Gastroesophageal sphincter (tissue), 3 donors: ENCODE measurements around the gene SLMAP.

Experiments used
- POLR2A ChIP-seq, 2 donors: fragments of 450-650 bp; IDR thresholded peaks; one replicate each; pipeline ENCODE4 v1.6.1; 2017; ENCODE audit warnings: antibody characterized with exemption in 2 of 2, mild to moderate bottlenecking in 2 of 2, moderate library complexity in 1 of 2
- POLR2AphosphoS5 ChIP-seq: sonication (generic); formaldehyde crosslinking; IDR thresholded peaks from one replicate; pipeline ENCODE4 v1.6.1; 2017; ENCODE audit warnings: antibody characterized with exemption
- TF ChIP-seq, protein P1 (sequence below), 4 experiments: fragments of 200-600 bp in 2 of 4; fragments of 450-650 bp in 2 of 4; sonication (generic) in 1 of 4; IDR thresholded peaks; one replicate each; pipeline ENCODE4 v1.5.1; 2017 to 2019; ENCODE audit warnings: antibody characterized with exemption in 4 of 4, mild to moderate bottlenecking in 2 of 4, moderate library complexity in 2 of 4

DNA sequence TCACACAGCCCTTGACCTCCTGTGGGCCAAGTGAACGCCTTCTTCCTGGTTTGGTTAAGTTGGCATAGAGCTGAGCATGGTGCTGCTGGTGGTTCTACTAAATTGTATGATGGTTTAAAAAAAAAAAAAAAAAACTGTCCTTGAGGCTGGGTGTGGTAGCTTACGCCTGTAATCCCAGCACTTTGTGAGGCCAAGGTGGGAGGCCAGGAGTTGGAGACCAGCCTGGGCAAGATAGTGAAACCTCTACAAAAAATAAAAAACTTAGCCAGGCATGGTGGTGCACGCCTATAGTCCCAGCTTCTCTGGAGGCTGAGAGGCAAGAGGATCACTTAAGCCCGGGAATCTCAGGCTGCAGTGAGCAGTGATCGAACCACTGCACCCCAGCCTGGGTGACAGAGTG lies 193.2 kb downstream of the SLMAP start:
- TF ChIP-seq POLR2A (IDR thresholded peaks at IDR 0.05) (no peak), POLR2AphosphoS5 (no peak)
- TF ChIP-seq, protein P1, sequence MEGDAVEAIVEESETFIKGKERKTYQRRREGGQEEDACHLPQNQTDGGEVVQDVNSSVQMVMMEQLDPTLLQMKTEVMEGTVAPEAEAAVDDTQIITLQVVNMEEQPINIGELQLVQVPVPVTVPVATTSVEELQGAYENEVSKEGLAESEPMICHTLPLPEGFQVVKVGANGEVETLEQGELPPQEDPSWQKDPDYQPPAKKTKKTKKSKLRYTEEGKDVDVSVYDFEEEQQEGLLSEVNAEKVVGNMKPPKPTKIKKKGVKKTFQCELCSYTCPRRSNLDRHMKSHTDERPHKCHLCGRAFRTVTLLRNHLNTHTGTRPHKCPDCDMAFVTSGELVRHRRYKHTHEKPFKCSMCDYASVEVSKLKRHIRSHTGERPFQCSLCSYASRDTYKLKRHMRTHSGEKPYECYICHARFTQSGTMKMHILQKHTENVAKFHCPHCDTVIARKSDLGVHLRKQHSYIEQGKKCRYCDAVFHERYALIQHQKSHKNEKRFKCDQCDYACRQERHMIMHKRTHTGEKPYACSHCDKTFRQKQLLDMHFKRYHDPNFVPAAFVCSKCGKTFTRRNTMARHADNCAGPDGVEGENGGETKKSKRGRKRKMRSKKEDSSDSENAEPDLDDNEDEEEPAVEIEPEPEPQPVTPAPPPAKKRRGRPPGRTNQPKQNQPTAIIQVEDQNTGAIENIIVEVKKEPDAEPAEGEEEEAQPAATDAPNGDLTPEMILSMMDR (IDR thresholded peaks at IDR 0.05): no peak
